Keratinocyte (primary cell): ENCODE measurements around the gene C4orf50.

Experiments used
- CTCF ChIP-seq, 3 experiments: IDR thresholded peaks in 1 of 3; conservative IDR thresholded peaks in 1 of 3; optimal IDR thresholded peaks in 1 of 3; 2 replicates in 2 of 3; 3 replicates in 1 of 3; pipeline versions ENCODE3 to v1.5.1; 2011; ENCODE audit warnings: low read length in 3 of 3, mild to moderate bottlenecking in 3 of 3, moderate library complexity in 2 of 3, control low read depth in 1 of 3, inconsistent platforms in 1 of 3; ENCODE audit not compliant: insufficient read depth in 2 of 3; ENCODE audit errors: extremely low read depth in 1 of 3
- EZH2 ChIP-seq: IDR thresholded peaks from one replicate; pipeline ENCODE4 v1.6.1; 2012; ENCODE audit warnings: inconsistent platforms, mild to moderate bottlenecking, low read length, moderate library complexity

GRCh38 chr4:6043188-6043587, 25.0 kb upstream of the C4orf50 start:
- TF ChIP-seq CTCF (optimal IDR thresholded peaks at IDR 0.05 in 1 of 3, IDR thresholded peaks at IDR 0.05 in 1 of 3, conservative IDR thresholded peaks at IDR 0.05 in 1 of 3; ENCODE audit: extremely low read depth in 1 of 3, insufficient read depth in 2 of 3, low read length in 3 of 3), result no peak
- TF ChIP-seq EZH2, result no peak
